ENCODE measurements around the gene PMFBP1. TPM values are rescaled to one million over a fixed set of nuclear protein-coding genes. Genes with fewer than 3 reads are reported as not detected.

Gene PMFBP1
- total and polyA plus RNA-seq, 2 experiments from 2014 or later = 2.6 to 3.3 TPM

DNA sequence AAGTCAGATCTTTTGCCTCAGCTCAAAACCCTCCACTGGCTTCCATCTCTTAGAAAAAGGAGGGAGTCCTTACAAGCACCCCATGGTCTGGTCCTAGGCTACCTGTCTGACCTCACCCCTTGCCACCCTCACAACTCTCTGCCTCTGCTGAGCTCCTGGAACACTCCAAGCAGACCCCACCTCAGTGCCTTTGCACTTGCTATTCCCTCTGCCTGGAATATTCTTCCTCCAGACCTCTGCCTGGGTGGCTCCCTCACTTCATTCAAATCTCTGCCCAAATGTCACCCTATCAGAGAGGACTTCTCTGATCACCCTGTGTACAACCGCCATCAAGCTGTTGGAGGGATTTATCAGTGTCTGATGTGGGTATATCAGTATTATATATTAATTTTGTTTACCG lies 37.4 kb downstream of the PMFBP1 start:
- no peaks in the 10 kb centered on the region; the same call in 2 of the 3 replicates for H3K36me3 Mint-ChIP-seq (ENCODE audit: low read depth)
- H4K20me1 ChIP-seq (replicated peaks; ENCODE audit: insufficient read depth) = no peaks in the 10 kb centered on the region

More for the DNA sequence above, 37.4 kb downstream of the PMFBP1 start:
- H3K36me3 ChIP-seq (ENCODE audit: insufficient read depth) = no peaks in the 10 kb centered on the region
- no peak overlapping the region for H3K27ac Mint-ChIP-seq
- H3K79me2 ChIP-seq (replicated peaks; ENCODE audit: insufficient read depth) = no peaks in the 10 kb centered on the region
- no peak for TF ChIP-seq JUNB (IDR thresholded peaks at IDR 0.05; ENCODE audit: unreplicated experiment)
- no peak for TF ChIP-seq ZNF114 (CRISPR knock-in tag; IDR thresholded peaks at IDR 0.05)
- TF ChIP-seq, protein P1, sequence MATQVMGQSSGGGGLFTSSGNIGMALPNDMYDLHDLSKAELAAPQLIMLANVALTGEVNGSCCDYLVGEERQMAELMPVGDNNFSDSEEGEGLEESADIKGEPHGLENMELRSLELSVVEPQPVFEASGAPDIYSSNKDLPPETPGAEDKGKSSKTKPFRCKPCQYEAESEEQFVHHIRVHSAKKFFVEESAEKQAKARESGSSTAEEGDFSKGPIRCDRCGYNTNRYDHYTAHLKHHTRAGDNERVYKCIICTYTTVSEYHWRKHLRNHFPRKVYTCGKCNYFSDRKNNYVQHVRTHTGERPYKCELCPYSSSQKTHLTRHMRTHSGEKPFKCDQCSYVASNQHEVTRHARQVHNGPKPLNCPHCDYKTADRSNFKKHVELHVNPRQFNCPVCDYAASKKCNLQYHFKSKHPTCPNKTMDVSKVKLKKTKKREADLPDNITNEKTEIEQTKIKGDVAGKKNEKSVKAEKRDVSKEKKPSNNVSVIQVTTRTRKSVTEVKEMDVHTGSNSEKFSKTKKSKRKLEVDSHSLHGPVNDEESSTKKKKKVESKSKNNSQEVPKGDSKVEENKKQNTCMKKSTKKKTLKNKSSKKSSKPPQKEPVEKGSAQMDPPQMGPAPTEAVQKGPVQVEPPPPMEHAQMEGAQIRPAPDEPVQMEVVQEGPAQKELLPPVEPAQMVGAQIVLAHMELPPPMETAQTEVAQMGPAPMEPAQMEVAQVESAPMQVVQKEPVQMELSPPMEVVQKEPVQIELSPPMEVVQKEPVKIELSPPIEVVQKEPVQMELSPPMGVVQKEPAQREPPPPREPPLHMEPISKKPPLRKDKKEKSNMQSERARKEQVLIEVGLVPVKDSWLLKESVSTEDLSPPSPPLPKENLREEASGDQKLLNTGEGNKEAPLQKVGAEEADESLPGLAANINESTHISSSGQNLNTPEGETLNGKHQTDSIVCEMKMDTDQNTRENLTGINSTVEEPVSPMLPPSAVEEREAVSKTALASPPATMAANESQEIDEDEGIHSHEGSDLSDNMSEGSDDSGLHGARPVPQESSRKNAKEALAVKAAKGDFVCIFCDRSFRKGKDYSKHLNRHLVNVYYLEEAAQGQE (IDR thresholded peaks at IDR 0.05; ENCODE audit: unreplicated experiment) = no peak
- no peak for TF ChIP-seq ZNF331 (CRISPR knock-in tag; IDR thresholded peaks at IDR 0.05; ENCODE audit: low read depth)
- no peak for TF ChIP-seq NANOG (IDR thresholded peaks at IDR 0.05; ENCODE audit: borderline replicate concordance)
- TF ChIP-seq, protein P2, sequence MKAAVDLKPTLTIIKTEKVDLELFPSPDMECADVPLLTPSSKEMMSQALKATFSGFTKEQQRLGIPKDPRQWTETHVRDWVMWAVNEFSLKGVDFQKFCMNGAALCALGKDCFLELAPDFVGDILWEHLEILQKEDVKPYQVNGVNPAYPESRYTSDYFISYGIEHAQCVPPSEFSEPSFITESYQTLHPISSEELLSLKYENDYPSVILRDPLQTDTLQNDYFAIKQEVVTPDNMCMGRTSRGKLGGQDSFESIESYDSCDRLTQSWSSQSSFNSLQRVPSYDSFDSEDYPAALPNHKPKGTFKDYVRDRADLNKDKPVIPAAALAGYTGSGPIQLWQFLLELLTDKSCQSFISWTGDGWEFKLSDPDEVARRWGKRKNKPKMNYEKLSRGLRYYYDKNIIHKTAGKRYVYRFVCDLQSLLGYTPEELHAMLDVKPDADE (IDR thresholded peaks at IDR 0.05) = no peak
- no peak for TF ChIP-seq EZH2 (IDR thresholded peaks at IDR 0.05; ENCODE audit: low read depth, unreplicated experiment)
- TF ChIP-seq STAT1 (IDR thresholded peaks at IDR 0.05; ENCODE audit: unreplicated experiment) = no peak
- TF ChIP-seq, protein P3, sequence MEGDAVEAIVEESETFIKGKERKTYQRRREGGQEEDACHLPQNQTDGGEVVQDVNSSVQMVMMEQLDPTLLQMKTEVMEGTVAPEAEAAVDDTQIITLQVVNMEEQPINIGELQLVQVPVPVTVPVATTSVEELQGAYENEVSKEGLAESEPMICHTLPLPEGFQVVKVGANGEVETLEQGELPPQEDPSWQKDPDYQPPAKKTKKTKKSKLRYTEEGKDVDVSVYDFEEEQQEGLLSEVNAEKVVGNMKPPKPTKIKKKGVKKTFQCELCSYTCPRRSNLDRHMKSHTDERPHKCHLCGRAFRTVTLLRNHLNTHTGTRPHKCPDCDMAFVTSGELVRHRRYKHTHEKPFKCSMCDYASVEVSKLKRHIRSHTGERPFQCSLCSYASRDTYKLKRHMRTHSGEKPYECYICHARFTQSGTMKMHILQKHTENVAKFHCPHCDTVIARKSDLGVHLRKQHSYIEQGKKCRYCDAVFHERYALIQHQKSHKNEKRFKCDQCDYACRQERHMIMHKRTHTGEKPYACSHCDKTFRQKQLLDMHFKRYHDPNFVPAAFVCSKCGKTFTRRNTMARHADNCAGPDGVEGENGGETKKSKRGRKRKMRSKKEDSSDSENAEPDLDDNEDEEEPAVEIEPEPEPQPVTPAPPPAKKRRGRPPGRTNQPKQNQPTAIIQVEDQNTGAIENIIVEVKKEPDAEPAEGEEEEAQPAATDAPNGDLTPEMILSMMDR (conservative IDR thresholded peaks at IDR 0.05; ENCODE audit: low read depth in 2 of 2) = no peak
- no peak for TF ChIP-seq ZNF462 (CRISPR knock-in tag; IDR thresholded peaks at IDR 0.05)
- TF ChIP-seq POLR2AphosphoS5 (IDR thresholded peaks at IDR 0.05; ENCODE audit: low read depth) = no peak
- no peak for TF ChIP-seq CREB1 (CRISPR knock-in tag; IDR thresholded peaks at IDR 0.05; ENCODE audit: low read depth)
- no peak for TF ChIP-seq EZH2phosphoT487 (IDR thresholded peaks at IDR 0.05; ENCODE audit: unreplicated experiment)
- no peaks in the 10 kb centered on the region for H3F3A ChIP-seq (replicated peaks; ENCODE audit: low read depth)
- peaks cover 15% of the 10 kb centered on the region for H3K4me1 Mint-ChIP-seq
- peaks cover 7% of the 10 kb centered on the region for H3K27me3 Mint-ChIP-seq (ENCODE audit: insufficient read depth, low read depth, poor library complexity)
- H3K4me3 ChIP-seq = no peak overlapping the region
- no peak overlapping the region for H3K4me3 Mint-ChIP-seq
- no peak for DNase-seq (ENCODE audit: low spot score)
- no peak for ATAC-seq
- H3K9me2 ChIP-seq (ENCODE audit: insufficient read depth) = no peaks in the 10 kb centered on the region
- no peak overlapping the region for H2AFZ ChIP-seq
- no peaks in the 10 kb centered on the region; the same call in 1 of the 2 replicates for H3K4me1 ChIP-seq (ENCODE audit: insufficient read depth)
- no peaks in the 10 kb centered on the region for H3K9me3 Mint-ChIP-seq
- H3K27me3 ChIP-seq (ENCODE audit: insufficient read depth) = no peaks in the 10 kb centered on the region
- no peak overlapping the region for H3K27ac ChIP-seq (ENCODE audit: low read depth)
- H3K4me2 ChIP-seq = no peak overlapping the region
